GDM1 (cell line): ENCODE data around the gene NDUFAB1.
"Not testable (repeated sequence)": the region's sequence is repeated elsewhere in the genome, so short reads cannot be mapped to it uniquely, and the experiment has no call there.

Experiments used
- DNase-seq: peaks from one replicate; lab custom pipeline; 2025; lab: John Stamatoyannopoulos, UW

Gene NDUFAB1

DNA sequence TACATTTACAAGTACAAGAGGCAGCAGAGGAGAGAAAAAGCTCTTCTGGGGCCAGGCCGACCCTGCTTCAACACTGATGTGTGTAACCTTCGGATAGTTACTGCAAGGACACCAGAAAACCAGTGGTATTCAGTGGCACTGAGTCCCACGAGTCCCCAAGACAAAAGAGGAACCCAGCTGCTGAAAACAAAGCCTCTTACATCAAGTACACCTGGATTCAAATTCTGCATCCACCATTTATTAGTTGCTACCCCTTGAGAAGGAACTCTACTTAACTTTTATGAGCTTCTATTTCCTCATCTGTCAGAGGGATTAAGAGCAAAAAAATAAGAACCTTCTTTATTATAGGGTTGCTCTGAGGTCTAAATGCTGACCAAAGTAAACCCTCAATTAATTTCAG lies 41.6 kb downstream of the NDUFAB1 start:
- no peak for DNase-seq

DNA sequence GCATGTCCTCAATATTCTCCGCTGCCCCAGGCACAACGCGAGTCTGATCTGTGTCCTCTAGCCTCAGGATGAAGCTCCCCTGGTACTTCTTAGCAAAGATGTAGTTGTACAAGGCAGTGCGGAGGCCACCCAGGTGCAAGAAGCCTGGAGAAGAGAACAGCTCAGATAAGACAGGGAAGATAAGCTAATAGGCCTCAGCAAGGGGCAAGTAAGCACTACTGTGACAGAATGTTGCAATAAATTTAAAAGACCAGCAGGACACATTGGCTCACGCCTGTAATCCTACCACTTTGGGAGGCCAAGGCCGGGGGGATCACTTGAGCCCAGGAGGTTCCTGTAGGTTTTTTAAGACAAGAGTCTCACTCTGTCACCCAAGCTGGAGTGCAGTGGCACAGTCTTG lies 44.0 kb downstream of the NDUFAB1 start:
- DNase-seq: no peak

DNA sequence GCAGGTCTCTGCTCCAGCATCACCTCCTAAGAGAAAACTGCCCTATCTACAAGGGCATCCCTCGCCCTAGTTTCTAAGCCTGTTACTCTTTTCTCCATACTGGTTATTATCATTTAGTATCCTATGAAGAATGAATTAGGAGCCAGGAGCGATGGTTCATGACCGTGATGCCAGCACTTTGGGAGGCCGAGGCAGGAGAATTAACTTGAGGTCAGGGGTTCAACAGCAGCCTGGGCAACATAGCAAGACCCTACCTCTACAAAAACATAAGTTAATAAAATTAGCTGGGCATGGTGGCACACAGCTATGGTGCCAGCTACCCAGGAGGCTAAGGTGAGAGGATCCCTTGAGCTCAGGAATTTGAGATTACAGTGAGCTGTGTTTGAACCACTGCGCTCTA lies 46.2 kb downstream of the NDUFAB1 start:
- DNase-seq: no peak

DNA sequence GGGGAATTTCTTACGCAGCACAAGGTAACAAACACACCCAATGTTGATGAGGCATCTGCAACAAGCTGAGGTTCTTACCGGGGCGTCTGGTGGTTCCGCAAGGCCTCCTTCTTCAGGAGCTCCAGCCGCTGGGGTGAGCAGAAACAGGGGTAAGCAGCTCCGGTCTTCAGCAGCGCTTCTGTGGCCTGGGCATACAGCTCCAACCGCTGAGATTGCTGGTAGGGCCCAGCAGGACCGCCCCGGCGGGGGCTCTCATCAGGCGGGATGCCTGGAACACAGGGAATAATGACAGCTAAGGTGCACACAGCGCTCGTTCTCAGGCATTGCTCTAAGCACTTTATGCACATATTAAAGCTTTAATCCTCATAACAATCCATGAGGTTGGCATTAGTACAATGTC lies 51.7 kb downstream of the NDUFAB1 start:
- no peak for DNase-seq

DNA sequence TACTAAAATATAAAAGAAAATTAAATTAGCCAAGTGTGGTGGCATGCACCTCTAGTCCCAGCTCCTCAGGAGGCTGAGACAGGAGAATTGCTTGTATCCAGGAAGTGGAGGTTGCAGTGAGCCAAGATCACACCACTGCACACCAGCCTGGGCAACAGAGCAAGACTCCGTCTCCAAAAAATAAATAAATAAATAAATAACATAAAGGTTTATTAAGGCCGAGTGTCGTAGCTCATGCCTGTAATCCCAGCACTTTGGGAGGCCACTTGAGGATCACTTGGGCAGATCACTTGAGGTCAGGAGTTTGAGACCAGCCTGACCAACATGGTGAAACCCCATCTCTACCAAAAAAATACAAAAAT lies 55.3 kb downstream of the NDUFAB1 start:
- not testable (repeated sequence) for DNase-seq

DNA sequence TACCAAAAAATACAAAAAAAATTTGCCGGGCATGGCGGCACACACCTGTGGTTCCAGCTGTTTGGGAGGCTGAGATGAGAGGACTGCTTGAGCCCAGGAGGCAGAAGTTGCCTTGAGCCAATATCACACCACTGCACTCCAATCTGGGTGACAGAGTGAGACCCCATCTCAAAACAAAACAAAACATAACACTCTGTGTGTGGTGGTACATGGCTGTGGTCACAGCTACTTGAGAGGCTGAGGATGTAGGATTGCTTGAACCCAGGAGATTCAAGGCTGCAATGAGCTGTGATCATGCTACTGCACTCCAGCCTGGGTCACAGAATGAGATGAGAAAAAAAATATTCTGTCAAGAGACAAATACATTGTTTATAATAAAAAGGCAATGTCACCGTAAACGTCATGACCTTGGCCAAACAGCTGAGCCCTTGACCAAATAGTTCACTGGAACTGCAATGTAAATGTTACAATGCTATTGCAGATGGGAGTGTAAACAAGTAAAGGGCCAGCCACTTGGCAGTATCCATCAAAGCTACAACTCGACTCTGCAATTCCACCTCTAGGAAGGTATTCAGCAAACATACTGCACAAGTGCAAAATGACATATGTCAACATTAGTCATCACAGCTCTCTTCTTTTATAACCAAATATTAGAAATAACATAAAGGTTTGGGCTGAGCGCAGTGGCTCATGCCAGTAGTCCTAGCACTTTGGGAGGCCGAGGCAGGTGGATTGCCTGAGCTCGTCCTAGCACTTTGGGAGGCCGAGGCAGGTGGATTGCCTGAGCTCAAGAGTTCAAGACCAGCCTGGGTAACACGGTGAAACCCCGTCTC lies 55.9 kb downstream of the NDUFAB1 start:
- DNase-seq: no peak

DNA sequence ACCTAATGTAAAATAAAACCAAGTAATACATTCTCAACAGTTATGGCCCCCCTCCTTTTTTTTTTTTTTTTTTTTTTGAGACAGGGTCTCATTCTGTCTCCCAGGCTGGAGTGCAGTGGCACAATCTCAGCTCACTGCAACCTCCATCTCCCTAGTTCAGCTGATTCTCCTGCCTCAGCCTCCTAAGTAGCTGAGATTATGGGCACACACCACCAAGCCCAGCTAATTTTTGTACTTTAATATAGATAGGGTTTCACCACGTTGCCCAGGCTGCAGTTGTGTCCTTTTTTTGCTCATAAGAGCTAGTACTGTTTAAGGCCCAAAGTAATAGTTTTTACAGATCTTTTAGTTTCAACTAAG lies 57.2 kb downstream of the NDUFAB1 start:
- no peak for DNase-seq

DNA sequence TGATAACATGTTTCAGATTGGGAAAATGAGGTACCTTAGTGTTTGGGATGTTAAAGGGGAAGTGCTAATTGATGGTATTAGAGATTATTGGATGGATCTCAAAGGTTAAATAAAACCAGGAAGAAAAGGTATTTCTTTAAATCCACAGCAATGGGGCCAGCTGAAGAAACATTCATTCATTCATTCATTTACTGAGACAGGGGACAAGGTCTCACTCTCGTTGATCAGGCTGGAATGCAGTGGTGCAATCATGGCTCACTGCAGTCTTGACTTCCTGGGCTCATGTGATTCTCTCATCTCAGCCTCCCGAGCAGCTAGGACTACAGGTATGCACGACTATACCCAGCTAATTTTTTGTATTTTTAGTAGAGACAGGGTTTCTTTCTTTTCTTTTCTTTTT lies 58.7 kb downstream of the NDUFAB1 start:
- DNase-seq: no peak

DNA sequence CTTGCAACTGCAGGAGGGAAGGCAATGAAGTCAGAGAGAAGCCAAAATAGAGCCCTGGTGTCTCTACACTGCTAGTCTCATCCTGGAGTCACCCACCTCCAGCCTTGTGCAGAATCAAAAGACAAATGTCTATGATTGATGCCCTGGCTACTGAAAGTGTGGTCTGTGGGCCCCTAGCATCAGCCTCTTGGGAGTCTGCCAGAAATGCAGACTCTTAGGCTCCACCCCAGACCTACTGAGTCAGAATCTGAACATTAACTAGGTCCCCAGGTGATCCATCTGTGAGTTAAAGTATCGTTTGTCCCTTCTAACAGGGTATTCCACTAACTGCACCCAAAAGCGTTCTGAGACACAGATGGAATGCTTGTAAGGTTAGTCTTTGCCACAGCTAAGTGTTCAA lies 60.2 kb downstream of the NDUFAB1 start:
- DNase-seq: no peak

DNA sequence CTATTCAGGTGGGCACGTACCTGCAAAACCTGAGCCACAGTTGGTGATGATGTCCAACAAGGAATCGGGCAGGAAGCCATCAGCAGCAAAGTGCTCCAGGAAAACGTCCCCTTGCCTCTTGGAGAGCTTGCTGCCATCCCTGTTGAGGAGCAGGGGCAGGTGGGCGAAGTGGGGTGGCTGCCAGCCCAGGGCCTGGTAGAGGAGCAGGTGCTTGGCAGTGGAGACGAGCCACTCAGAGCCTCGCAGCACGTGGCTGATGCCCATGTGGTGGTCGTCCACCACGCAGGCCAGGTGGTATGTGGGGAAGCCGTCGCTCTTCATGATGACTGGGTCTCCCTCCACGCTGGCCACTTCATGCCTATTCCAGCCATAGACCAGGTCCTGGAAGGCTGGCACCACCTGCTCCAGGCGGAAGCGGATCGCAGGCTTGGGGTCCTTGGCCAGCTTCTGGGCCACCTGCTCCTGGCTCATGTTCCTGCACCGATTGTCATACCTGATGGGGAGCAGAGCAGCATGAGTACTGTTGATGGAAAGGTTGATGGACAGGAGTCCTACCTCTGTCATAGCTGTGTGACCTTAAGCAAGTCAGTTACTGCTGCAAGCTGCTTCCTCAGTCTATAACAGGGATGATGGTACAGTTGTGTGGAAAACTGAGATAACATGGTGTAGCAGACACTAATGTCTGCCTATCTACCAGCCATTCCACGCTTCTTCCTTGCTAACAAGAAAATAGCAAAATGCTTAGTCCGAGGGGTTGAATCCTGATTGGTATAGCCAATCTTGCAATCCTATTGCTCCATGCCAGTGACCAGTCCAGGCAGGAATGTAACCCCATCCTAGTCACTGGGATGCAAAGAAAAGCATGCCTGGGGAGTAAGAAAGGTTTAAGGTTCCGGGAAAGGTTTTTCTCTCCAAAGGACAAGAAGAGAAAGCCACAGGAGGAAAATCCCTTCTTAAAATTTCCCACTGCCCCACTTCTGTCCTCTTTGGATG lies 61.0 kb downstream of the NDUFAB1 start:
- no peak for DNase-seq

DNA sequence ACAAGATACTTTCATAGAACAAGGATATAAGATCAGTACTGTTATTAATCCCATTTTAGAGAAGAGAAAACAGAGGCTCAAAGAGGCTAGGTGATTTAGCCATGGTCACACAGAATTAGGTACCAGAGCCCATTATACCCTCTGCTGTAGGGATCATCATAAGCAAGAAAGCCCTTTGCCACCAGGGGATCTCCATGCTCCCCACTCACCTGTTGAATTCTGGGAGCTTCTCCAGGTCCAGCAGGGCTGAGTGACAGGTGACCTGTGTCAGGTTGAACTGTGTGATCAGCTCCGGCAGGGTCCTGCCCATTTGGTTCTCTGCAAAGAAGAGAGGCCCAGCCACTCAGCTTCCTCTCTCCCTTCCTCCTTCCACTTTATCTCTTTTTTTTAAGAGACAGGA lies 63.7 kb downstream of the NDUFAB1 start:
- no peak for DNase-seq
